HG03095 (cell line): ENCODE data around the gene NBPF20.
"Not testable (repeated sequence)": the region's sequence is repeated elsewhere in the genome, so short reads cannot be mapped to it uniquely, and the experiment has no call there.

Source experiments
- ATAC-seq: cut with Tn5 transposase; IDR thresholded peaks from one replicate; pipeline ENCODE4 v1.9.1; 2021; ENCODE audit warnings: moderate library complexity; ENCODE audit not compliant: unreplicated experiment

The NBPF20 gene

DNA sequence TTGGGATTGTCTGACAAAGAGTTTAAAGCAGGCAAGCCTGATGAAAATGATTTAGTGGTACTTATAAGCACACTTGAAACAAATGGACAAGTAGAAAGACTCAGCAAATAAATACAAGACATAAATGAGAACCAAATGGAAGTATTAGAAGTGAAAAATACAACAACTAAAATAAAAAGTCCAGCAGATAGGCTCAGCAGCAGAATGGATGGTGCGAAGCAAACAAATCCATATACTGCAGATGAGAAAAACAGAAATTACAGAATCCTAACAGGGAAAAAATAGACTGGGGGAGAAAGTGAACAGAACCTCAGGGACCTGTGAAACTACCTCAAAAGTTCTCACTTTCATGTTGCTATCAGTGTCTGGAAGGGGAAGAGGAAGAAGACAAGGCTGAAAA is 3.9 kb upstream of the NBPF20 start:
- not testable (repeated sequence) for ATAC-seq

DNA sequence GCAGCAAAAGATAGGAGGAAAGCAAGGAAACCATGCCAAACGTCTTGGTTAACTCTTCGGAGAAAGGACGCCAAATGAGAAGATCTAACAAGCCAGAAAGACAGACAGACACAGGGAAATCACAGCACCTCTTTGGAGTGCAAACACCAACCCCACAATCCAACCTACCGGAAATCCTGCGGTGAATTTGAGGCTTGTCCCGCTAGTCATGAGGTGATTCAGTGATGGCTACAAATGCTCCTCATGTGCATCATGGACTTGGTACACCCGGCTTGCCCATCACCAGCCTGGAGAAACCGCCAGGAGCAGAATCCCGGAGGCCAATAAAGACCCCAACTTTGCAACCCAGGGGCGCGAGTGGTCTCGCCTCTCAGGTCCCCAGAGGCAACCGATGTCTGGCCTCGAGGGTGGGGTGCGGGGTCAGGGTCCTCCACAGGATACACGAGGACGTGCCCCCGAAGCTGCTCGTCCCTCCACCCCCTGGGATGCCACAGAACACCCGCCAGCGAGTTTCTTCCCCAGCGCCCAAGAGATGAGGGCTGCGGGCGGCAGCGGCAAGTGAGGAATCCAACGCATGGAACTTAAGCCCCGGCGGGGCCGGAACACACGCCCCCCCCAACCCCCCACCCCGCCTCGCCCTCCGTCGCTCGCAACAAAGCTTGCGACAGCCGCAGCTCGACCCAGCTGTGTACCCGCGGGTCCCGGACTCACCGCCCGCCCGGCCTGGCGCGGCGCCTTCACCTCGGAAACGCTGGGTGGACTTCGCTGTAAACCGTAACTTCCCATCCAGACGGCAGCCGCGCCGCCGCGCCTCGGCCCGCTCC is 579 bp downstream of the NBPF20 start:
- ATAC-seq, result peak; percentile 60

DNA sequence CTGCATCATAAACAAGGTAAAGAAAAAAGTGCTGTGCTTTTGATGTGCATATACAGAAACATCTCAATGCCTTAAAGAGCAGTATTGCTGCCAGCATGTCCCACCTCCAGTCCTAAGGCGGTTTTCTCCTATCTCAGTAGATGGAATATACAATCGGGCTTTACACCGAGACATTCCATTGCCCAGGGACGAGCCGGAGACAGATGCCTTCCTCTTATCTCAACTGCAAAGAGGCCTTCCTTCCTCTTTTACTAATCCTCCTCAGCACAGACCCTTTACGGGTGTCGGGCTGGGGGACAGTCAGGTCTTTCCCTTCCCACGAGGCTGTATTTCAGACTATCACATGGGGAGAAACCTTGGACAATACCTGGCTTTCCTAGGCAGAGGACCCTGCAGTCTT is 10.3 kb downstream of the NBPF20 start:
- ATAC-seq, result not testable (repeated sequence)

DNA sequence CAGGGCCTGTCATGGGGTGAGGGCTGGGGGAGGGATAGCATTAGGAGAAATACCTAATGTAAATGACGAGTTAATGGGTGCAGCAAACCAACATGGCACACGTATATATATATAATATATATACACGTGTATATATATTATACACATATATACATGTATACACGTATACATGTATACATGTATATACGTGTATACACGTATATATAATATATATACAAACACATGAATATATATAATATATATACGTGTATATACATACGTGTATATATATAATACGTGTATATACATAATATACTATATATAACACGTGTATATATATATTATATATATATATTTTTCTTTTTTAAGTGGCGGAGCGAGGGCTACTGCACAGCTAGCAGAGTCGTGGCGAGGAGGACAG is 18.1 kb downstream of the NBPF20 start:
- not testable (repeated sequence) for ATAC-seq

GRCh38 chr1:145404949-145405348 is 20.5 kb downstream of the NBPF20 start:
- not testable (repeated sequence) for ATAC-seq

DNA sequence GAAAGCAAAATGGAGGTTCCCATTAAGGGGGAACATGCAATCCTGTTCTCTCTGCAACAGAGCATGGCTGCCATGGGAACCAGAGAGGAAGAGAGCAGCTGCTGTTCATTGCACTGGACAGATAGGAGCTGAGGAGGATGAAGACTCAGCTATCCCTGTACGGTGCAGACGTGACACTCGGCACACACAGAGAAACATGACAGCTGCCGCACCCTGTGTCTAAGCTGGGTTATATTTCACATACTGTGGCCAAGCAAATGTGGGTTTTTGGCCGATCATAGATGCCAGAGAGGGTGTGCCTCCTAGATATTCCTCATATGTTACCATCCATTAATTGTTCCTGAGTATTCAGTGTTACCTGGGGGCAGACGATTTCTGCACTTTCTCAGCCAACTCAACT is 24.7 kb downstream of the NBPF20 start:
- ATAC-seq, result not testable (repeated sequence)
